DOHH2 (cell line): ENCODE data around the gene TICAM2.

Source experiments
- CTCF ChIP-seq: fragments of 200-600 bp; sonication (generic); IDR thresholded peaks from one replicate; pipeline ENCODE4 v1.5.1; 2014; ENCODE audit warnings: antibody characterized with exemption, mild to moderate bottlenecking, low read depth, low read length; ENCODE audit not compliant: poor library complexity, severe bottlenecking
- EZH2phosphoT487 ChIP-seq: fragments of 200-600 bp; sonication (generic); IDR thresholded peaks from 2 replicates; pipeline ENCODE4 v1.6.1; 2017; ENCODE audit warnings: borderline replicate concordance, mild to moderate bottlenecking, antibody characterized with exemption, low read length, moderate library complexity, mixed read lengths

GRCh38 chr5:115584501-115584900 lies 17.8 kb downstream of the TICAM2 start:
- TF ChIP-seq CTCF (no peak), EZH2phosphoT487 (no peak)
